Upper lobe of right lung (tissue), 1 donor: ENCODE data around the gene BMI1. TPM values are rescaled to one million over a fixed set of nuclear protein-coding genes. Genes with fewer than 3 reads are reported as not detected.

Experiments
- ATAC-seq: fragments of 200-7000 bp; cut with Tn5 transposase; one replicate; pipeline ENCODE4 v1.9.1; 2020; ENCODE audit warnings: mild to moderate bottlenecking, moderate library complexity
- DNase-seq: peaks from one replicate; pipeline ENCODE4 v3.0.0-alpha.2; 2020
- H3K27ac ChIP-seq: fragments of 200-600 bp; one replicate; pipeline ENCODE4 v1.8.0; 2022
- H3K27me3 ChIP-seq: fragments of 200-600 bp; one replicate; pipeline ENCODE4 v1.8.0; 2022; ENCODE audit warnings: mild to moderate bottlenecking
- H3K36me3 ChIP-seq: fragments of 200-600 bp; one replicate; pipeline ENCODE4 v1.8.0; 2022
- H3K4me1 ChIP-seq: fragments of 200-600 bp; one replicate; pipeline ENCODE4 v1.8.0; 2022
- H3K4me3 ChIP-seq: fragments of 200-600 bp; one replicate; pipeline ENCODE4 v1.8.0; 2022; ENCODE audit warnings: mild to moderate bottlenecking
- H3K9me3 ChIP-seq: fragments of 200-600 bp; one replicate; pipeline ENCODE4 v1.8.0; 2022
- intact Hi-C: fragments of 100-400 bp; cut with DNase I; formaldehyde crosslinking; loops from one replicate; pipeline ENCODE4 v1.11.0; 2022
- total RNA-seq: library from RNA; stranded (reverse); fragmentation: NEBNext Ultra II Directional; extraction: Animal tissue kit (Norgen Biotek cat#: 25700); gene quantifications from one replicate; pipeline ENCODE4 v1.2.1, GENCODE V29; 2021
- TF ChIP-seq, protein P1 (sequence below): fragments of 200-600 bp; IDR thresholded peaks from one replicate; pipeline ENCODE4 v1.8.0; 2022; ENCODE audit warnings: antibody characterized with exemption
- donor health status: DM: no; HTN: yes; CAD: no; lungs with severe emphysema.

Gene BMI1
- total RNA-seq, 1 donor from 2014 or later, result 50.9 TPM

DNA sequence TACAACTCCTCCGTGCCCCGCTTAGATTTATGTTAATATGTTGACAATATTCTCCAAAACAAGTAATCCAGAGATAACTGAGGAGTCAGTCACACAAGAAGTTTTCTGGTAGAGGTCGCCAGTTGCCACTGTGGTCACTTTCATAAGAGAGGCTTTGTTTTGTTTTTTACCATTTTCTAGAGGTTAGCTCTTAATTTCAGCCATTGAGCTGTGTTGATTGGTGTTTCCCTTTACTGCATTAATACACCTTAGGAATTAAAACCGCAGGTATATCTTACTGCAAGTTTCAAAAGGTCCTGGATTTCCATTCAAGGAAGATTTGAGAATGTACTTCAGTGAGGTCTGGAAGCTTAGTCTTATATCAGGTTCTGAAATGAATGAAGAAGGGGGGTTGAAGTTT is 3.5 kb downstream of the BMI1 start:
- TF ChIP-seq, protein P1, sequence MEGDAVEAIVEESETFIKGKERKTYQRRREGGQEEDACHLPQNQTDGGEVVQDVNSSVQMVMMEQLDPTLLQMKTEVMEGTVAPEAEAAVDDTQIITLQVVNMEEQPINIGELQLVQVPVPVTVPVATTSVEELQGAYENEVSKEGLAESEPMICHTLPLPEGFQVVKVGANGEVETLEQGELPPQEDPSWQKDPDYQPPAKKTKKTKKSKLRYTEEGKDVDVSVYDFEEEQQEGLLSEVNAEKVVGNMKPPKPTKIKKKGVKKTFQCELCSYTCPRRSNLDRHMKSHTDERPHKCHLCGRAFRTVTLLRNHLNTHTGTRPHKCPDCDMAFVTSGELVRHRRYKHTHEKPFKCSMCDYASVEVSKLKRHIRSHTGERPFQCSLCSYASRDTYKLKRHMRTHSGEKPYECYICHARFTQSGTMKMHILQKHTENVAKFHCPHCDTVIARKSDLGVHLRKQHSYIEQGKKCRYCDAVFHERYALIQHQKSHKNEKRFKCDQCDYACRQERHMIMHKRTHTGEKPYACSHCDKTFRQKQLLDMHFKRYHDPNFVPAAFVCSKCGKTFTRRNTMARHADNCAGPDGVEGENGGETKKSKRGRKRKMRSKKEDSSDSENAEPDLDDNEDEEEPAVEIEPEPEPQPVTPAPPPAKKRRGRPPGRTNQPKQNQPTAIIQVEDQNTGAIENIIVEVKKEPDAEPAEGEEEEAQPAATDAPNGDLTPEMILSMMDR, result no peak
- Histone ChIP-seq H3K4me3 (no peak overlapping the region), H3K36me3 (peaks cover 22% of the 10 kb centered on the region), H3K27ac (no peak overlapping the region), H3K4me1 (peaks cover 35% of the 10 kb centered on the region), H3K27me3 (peaks cover 6% of the 10 kb centered on the region), H3K9me3 (no peaks in the 10 kb centered on the region)
- no peak for ATAC-seq
- intact Hi-C loops, result no loop called here
- no peak for DNase-seq

DNA sequence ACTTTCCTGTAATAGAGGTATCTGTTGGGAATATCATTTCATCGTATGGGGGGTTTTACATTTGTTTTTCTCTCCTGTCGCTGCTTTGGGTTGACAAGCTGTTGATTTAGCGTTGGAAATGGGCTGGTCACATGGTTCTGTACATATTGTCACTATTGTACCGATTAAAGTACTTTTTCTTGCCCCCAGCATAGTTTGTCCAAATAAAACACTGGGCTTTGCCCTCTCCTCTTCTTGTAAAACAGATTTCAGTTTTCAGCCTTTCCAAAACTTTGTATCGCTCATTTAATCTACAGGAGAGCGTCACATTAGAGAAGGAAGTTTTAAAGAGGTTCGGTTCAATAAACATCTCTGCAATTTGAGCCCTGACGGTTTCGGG is 4.0 kb downstream of the BMI1 start:
- DNase-seq (no peak), ATAC-seq (no peak)
- H3K4me1 ChIP-seq, result peaks cover 30% of the 10 kb centered on the region
- H3K27me3 ChIP-seq, result peaks cover 6% of the 10 kb centered on the region
- H3K4me3 ChIP-seq, result peak overlapping the region; percentile 63
- H3K9me3 ChIP-seq, result no peaks in the 10 kb centered on the region
- H3K36me3 ChIP-seq, result peaks cover 27% of the 10 kb centered on the region
- intact Hi-C loops, result no loop called here
- peak overlapping the region; percentile 7 for H3K27ac ChIP-seq
- TF ChIP-seq, protein P1, result no peak

DNA sequence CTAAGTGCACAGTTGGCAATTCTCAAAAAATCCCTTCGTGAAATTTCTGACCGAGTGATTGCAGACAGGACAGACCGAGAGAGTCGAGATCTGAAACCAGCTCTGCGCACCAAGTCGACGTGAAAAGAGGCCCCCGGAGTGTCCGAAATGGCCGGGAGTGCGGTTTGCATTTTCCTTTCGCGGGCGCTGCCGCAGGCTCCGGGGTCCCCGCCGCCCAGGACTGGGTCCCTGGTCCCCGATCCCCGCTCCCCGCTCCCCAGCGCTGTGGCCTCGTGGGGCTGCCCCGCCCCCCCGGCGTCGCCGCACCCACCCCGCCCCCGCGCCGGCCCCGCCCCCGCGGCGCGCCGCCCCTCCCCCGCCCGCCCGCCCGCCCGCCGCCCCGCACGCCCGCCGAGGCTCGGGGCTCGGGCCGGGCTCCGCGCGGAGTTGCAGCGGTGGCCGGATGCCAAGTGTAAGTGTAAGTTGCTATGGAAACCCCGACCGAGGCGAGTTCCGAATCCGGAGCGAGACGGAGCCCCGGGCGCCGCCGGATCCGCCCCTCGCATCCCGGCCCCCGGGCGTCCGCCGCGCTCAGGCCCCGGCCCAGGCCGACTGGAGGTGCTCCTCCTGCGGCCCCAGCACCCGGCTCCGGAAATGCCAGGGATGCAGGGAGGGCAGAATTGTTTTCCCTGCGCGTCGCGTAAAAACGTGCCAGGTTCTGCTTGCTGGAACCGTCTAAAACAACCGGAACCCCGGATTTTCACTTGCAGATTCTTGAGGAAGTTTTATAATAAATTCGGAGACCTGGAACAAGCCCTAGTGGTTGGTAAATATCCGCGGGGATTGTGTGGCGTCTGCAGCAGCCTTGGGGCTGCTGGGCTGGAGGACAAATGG is 4.6 kb downstream of the BMI1 start:
- peaks cover 28% of the 10 kb centered on the region for H3K4me1 ChIP-seq
- peak overlapping the region; percentile 48 for H3K27ac ChIP-seq
- H3K36me3 ChIP-seq, result peaks cover 33% of the 10 kb centered on the region
- TF ChIP-seq, protein P1, result no peak
- peak overlapping the region; percentile 63 for H3K4me3 ChIP-seq
- intact Hi-C loops, result no loop called here
- H3K27me3 ChIP-seq, result peaks cover 6% of the 10 kb centered on the region
- ATAC-seq, result peak; percentile 62
- DNase-seq, result peak; percentile 84
- no peaks in the 10 kb centered on the region for H3K9me3 ChIP-seq

DNA sequence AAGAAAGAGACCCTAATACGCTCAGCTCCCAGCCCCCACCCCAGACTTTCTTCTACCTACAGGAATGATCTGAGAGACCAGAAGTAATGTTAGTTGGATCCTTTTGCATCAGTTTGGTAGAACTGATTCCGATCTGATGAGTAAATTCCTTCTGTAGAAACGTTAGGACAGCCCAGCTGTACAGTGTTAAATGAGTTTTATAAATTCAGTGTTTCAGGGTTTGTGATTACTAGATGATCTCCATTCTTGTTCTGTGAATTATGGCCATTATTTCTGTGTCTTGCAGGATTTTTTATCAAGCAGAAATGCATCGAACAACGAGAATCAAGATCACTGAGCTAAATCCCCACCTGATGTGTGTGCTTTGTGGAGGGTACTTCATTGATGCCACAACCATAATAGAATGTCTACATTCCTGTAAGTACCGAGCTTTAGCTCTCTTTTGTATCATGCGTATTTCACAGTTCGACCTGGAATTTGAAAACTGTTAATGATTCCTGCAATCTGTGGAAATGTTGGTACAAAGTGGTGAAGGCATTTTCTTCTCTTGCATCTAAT is 5.3 kb downstream of the BMI1 start:
- DNase-seq (no peak), ATAC-seq (no peak)
- Histone ChIP-seq H3K9me3 (no peaks in the 10 kb centered on the region), H3K36me3 (peaks cover 35% of the 10 kb centered on the region), H3K4me3 (peak overlapping the region; percentile 63), H3K27ac (peak overlapping the region; percentile 48), H3K27me3 (peaks cover 6% of the 10 kb centered on the region), H3K4me1 (peaks cover 28% of the 10 kb centered on the region)
- TF ChIP-seq, protein P1, result no peak
- intact Hi-C loops, result no loop called here

DNA sequence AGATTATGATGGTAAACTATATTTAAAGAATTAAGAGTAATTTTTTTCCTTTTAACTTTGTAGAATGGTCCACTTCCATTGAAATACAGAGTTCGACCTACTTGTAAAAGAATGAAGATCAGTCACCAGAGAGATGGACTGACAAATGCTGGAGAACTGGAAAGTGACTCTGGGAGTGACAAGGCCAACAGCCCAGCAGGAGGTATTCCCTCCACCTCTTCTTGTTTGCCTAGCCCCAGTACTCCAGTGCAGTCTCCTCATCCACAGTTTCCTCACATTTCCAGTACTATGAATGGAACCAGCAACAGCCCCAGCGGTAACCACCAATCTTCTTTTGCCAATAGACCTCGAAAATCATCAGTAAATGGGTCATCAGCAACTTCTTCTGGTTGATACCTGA is 8.3 kb downstream of the BMI1 start:
- H3K9me3 ChIP-seq, result no peaks in the 10 kb centered on the region
- DNase-seq (no peak), ATAC-seq (no peak)
- no peak overlapping the region for H3K4me3 ChIP-seq
- H3K36me3 ChIP-seq, result peaks cover 35% of the 10 kb centered on the region
- H3K4me1 ChIP-seq, result peaks cover 14% of the 10 kb centered on the region
- peaks cover 4% of the 10 kb centered on the region for H3K27me3 ChIP-seq
- intact Hi-C loops, result no loop called here
- TF ChIP-seq, protein P1, result no peak
- no peak overlapping the region for H3K27ac ChIP-seq
